Activated naive CD8-positive, alpha-beta T cell (primary cell): ENCODE measurements around the gene PPP2R5B.

Experiments
- H3K27ac Mint-ChIP-seq: one replicate; pipeline ENCODE4 v1.8.0; 2021; ENCODE audit warnings: mixed read lengths
- H3K27me3 Mint-ChIP-seq: one replicate; pipeline ENCODE4 v1.8.0; 2021; ENCODE audit warnings: mixed read lengths
- H3K36me3 Mint-ChIP-seq: one replicate; pipeline ENCODE4 v1.8.0; 2021; ENCODE audit warnings: mixed read lengths
- H3K4me1 Mint-ChIP-seq: one replicate; pipeline ENCODE4 v1.8.0; 2021; ENCODE audit warnings: low read depth, mixed read lengths
- H3K4me3 Mint-ChIP-seq: one replicate; pipeline ENCODE4 v1.8.0; 2021; ENCODE audit warnings: mild to moderate bottlenecking, mixed read lengths
- H3K9me3 Mint-ChIP-seq: one replicate; pipeline ENCODE4 v1.8.0; 2021; ENCODE audit warnings: low read depth, mixed read lengths

The PPP2R5B gene

GRCh38 chr11:64884019-64884418, 40.5 kb upstream of the PPP2R5B start:
- Mint-ChIP-seq H3K27me3 (no peaks in the 10 kb centered on the region), H3K4me1 (peaks cover 52% of the 10 kb centered on the region), H3K27ac (no peak overlapping the region), H3K36me3 (no peaks in the 10 kb centered on the region), H3K4me3 (no peak overlapping the region), H3K9me3 (no peaks in the 10 kb centered on the region)

DNA sequence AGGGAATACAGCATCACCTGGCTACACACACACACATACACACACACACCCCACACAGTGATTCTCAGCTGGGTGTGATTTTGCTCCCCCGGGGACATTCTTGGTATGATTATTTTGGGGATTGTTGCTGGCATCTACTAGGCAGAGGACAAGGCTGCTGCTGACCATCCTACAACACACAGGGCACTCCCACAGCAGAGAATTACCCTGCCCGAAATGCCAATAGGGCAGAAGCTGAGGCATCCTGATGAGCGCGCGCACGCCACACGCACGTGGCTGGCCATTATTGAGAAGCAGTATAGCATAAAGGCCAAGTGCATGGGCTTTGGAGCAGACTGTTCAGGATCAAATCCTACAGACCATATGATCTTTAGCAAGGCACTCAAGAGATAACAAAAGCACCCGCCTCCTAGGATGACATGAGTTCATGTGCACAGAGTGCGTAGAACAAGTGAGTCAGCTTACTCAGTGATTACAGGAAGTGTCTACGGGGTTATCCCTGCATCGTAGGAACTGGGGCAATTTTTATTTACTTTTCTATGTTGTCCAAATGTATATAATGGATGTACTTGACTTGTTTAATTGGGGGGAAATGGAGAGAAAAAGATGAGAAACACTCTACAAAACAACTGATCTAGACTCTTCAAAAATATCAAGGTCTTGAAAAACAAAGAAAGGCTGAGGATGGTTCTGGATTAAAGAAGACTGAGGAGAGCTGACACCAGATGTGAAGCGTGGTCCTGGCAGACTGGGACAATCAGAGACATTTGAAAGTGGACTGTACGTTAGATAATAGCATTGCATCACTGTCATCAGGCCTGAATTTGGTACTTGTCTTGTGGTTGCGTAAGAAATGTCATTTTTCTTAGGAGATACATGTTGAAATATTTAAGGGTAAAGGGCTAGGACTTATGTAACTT, 38.9 kb upstream of the PPP2R5B start:
- Mint-ChIP-seq H3K36me3 (no peaks in the 10 kb centered on the region), H3K27me3 (no peaks in the 10 kb centered on the region), H3K4me3 (peak overlapping the region; percentile 66)

GRCh38 chr11:64887234-64887756, 37.2 kb upstream of the PPP2R5B start:
- H3K36me3 Mint-ChIP-seq, result no peaks in the 10 kb centered on the region
- H3K4me1 Mint-ChIP-seq, result peaks cover 26% of the 10 kb centered on the region
- H3K9me3 Mint-ChIP-seq, result no peaks in the 10 kb centered on the region
- peak overlapping the region; percentile 48 for H3K4me3 Mint-ChIP-seq
- H3K27me3 Mint-ChIP-seq, result no peaks in the 10 kb centered on the region
- peak overlapping the region; percentile 35 for H3K27ac Mint-ChIP-seq

More for the DNA sequence above, 38.9 kb upstream of the PPP2R5B start:
- Mint-ChIP-seq H3K27ac (peak overlapping the region; percentile 94), H3K9me3 (no peaks in the 10 kb centered on the region), H3K4me1 (peaks cover 36% of the 10 kb centered on the region)

DNA sequence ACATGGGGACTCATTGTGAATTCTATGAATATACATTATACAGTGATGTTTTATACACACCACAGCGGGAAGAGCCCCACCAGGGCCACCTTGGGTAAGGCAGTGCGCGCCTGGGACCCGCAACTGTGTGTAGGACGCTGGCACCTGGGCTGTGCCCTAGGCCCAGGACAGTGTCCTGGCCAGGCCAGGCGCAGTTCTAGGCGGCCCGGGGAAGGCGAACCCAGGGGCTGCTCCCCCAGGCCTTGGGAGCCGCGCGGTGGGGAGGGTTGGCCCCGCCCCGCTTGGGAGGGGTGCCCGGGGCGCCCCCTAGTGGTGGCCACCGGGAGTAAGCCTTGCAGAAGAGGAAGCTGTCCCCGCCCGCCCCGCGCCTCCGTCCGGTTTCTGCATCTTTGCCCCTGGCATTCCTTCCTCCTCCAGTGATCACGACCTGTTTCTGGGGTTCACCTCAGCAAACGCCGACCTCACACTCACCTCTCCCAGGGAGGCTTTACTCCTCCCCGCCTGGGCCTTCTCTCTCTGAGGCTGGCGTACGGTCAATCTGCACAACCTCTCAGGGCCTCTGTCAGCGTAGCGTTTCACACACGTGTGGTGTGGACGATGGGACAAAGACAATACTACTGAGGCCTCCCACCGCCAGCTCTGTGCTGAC, 36.6 kb upstream of the PPP2R5B start:
- Mint-ChIP-seq H3K27me3 (no peaks in the 10 kb centered on the region), H3K9me3 (no peaks in the 10 kb centered on the region), H3K4me3 (peak overlapping the region; percentile 72), H3K36me3 (no peaks in the 10 kb centered on the region), H3K4me1 (peaks cover 26% of the 10 kb centered on the region), H3K27ac (peak overlapping the region; percentile 85)

- Mint-ChIP-seq H3K27me3 (no peaks in the 10 kb centered on the region), H3K4me3 (peak overlapping the region; percentile 72), H3K9me3 (no peaks in the 10 kb centered on the region), H3K4me1 (peaks cover 26% of the 10 kb centered on the region), H3K27ac (peak overlapping the region; percentile 85), H3K36me3 (no peaks in the 10 kb centered on the region)
Measured at GRCh38 chr11:64888406-64888728, 36.1 kb upstream of the PPP2R5B start.

- H3K27ac Mint-ChIP-seq, result peak overlapping the region; percentile 58
- no peaks in the 10 kb centered on the region for H3K9me3 Mint-ChIP-seq
- H3K4me1 Mint-ChIP-seq, result peaks cover 26% of the 10 kb centered on the region
- H3K27me3 Mint-ChIP-seq, result no peaks in the 10 kb centered on the region
- no peaks in the 10 kb centered on the region for H3K36me3 Mint-ChIP-seq
- H3K4me3 Mint-ChIP-seq, result no peak overlapping the region
Measured at GRCh38 chr11:64888729-64889511, 35.6 kb upstream of the PPP2R5B start.

DNA sequence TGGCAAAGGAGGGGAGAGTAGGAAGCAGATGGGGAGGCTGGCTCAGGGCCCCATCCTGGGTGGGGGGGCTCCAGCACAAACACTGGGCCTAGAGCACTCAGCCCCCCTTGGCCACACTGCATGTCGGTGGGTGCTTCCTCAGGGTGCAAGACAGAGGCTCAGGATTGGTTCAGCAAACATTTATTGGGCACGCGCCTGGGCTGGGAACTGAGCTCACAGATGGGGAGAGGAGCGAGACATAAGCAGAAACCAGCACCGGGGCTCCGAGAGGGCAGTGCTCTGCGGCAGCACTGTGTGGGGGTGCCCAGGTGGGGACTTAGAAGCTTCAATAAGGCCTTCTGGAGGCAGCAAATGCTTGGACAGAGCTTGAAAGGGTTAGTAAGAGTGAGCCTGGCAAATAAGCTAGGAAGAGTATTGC, 34.0 kb upstream of the PPP2R5B start:
- H3K27ac Mint-ChIP-seq, result no peak overlapping the region

DNA sequence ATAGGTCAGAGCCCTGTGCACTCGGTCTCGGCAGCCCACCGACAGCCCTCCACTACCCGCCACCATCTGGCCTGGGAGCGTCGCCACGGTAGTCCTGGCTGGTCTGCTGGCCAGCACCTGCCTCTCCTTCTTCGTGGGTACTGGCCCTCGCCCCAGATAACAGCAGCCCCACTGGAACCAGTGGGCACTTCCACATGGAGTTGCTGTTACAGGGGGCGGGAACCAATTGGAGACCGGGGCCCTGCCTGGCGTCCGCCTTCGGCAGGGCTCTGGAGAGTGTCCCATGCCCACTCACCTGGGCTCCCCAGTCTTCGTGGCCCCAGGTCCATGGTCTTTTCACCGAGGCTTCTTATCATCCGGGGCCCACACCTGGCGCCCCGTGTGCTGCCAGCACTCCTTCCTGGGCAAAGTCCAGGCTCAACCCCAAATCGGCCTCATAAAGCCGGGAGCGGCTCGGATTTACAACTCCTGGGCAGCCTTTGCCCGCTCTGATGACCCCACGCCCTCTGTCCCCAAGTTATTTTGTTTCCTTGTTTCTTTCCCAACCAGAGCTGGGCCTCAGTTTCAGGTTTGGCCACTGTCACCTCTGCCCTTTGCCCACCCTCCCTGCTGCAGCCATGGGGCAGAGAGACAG, 33.2 kb upstream of the PPP2R5B start:
- Mint-ChIP-seq H3K36me3 (no peaks in the 10 kb centered on the region), H3K4me1 (peaks cover 10% of the 10 kb centered on the region), H3K4me3 (no peak overlapping the region), H3K27me3 (no peaks in the 10 kb centered on the region), H3K9me3 (no peaks in the 10 kb centered on the region), H3K27ac (peak overlapping the region; percentile 28)

More for the DNA sequence above, 34.0 kb upstream of the PPP2R5B start:
- H3K4me1 Mint-ChIP-seq, result peaks cover 16% of the 10 kb centered on the region
- no peaks in the 10 kb centered on the region for H3K9me3 Mint-ChIP-seq
- no peaks in the 10 kb centered on the region for H3K36me3 Mint-ChIP-seq
- no peaks in the 10 kb centered on the region for H3K27me3 Mint-ChIP-seq
- no peak overlapping the region for H3K4me3 Mint-ChIP-seq

- no peaks in the 10 kb centered on the region for H3K27me3 Mint-ChIP-seq
- peaks cover 10% of the 10 kb centered on the region for H3K4me1 Mint-ChIP-seq
- H3K27ac Mint-ChIP-seq, result peak overlapping the region; percentile 50
- H3K9me3 Mint-ChIP-seq, result no peaks in the 10 kb centered on the region
- no peak overlapping the region for H3K4me3 Mint-ChIP-seq
- no peaks in the 10 kb centered on the region for H3K36me3 Mint-ChIP-seq
Measured at GRCh38 chr11:64891880-64892279, 32.6 kb upstream of the PPP2R5B start.

GRCh38 chr11:64892411-64892831, 32.1 kb upstream of the PPP2R5B start:
- Mint-ChIP-seq H3K4me3 (no peak overlapping the region), H3K27me3 (no peaks in the 10 kb centered on the region), H3K27ac (peak overlapping the region; percentile 50), H3K36me3 (no peaks in the 10 kb centered on the region), H3K9me3 (no peaks in the 10 kb centered on the region), H3K4me1 (peaks cover 7% of the 10 kb centered on the region)

GRCh38 chr11:64892838-64893193, 31.7 kb upstream of the PPP2R5B start:
- Mint-ChIP-seq H3K27me3 (no peaks in the 10 kb centered on the region), H3K36me3 (no peaks in the 10 kb centered on the region), H3K4me1 (peaks cover 5% of the 10 kb centered on the region), H3K27ac (no peak overlapping the region), H3K9me3 (no peaks in the 10 kb centered on the region), H3K4me3 (no peak overlapping the region)

DNA sequence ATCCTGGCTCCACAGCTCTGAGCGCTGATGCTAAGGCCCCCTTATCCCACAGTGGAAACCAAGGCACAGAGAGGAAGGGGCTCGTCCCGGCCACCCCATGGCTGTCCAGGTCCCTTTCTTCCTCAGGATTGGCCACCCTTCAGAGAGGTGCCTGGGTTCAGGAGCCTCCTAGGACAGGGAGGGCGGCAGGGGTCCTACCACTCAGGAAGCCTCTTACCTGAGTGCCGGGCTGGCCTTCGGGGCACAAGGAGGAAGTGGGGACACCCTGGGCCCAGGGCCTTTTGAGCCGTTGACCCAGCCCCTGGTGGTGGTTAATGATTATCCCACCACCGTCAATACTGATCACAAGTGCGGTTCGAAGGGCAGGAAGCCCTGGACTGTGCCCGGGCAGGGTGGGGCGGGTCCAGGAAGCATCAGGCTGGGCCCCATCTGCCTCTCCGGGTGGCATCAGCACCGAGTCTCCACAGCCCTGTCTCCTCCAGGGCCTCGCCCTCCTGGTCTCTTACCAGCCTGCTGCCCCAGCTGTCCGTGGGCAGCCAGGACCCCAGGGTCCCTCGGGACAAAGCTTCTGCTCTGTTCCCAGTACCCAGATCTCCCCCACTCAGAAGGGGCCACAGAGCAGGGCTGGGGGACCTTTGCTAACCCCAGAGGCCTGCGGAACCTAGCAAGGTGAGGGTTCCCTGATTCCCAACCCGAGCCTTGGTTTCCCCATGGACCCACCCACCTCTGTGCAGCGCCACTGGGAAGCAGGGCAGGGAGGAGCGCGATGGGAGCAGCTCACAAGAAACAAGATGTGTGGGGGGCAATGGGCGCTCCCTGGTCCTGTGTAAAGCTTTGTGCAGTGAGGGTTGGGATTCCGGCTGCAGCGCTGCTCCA, 31.1 kb upstream of the PPP2R5B start:
- Mint-ChIP-seq H3K4me3 (no peak overlapping the region), H3K27me3 (no peaks in the 10 kb centered on the region), H3K27ac (no peak overlapping the region), H3K4me1 (no peaks in the 10 kb centered on the region), H3K36me3 (no peaks in the 10 kb centered on the region), H3K9me3 (no peaks in the 10 kb centered on the region)

GRCh38 chr11:64894070-64894811, 30.2 kb upstream of the PPP2R5B start:
- Mint-ChIP-seq H3K9me3 (no peaks in the 10 kb centered on the region), H3K4me3 (no peak overlapping the region), H3K4me1 (no peaks in the 10 kb centered on the region), H3K27me3 (no peaks in the 10 kb centered on the region), H3K27ac (no peak overlapping the region), H3K36me3 (no peaks in the 10 kb centered on the region)
